A673 (cell line): ENCODE results near the gene SDSL.

Experiments used
- CTCF ChIP-seq: fragments of 300-800, 200-600 bp; sonication (generic); conservative IDR thresholded peaks from 2 replicates; pipeline ENCODE4 v1.5.1; 2017; ENCODE audit warnings: low read depth, mild to moderate bottlenecking, antibody characterized with exemption, low read length, moderate library complexity, mixed read lengths
- EZH2 ChIP-seq: fragments of 200-600 bp; sonication (generic); IDR thresholded peaks from 2 replicates; pipeline ENCODE4 v1.6.1; 2017; ENCODE audit warnings: borderline replicate concordance, low read depth, mild to moderate bottlenecking, mixed read lengths, antibody characterized with exemption, low read length; ENCODE audit not compliant: poor library complexity, severe bottlenecking

GRCh38 chr12:113485330-113485729 lies 63.1 kb downstream of the SDSL start:
- TF ChIP-seq CTCF (no peak), EZH2 (no peak)
